Activated T-helper 1 cell treated with anti-CD3 and anti-CD28 coated beads, Interleukin-12 subunit alpha, Interleukin-12 subunit beta, Interleukin-2, Interleukin-4 antibody, amounts not matched to agents 30 ng/mL and 10 ng/mL and 1 ng/mL, durations not matched to agents 14 hours and 24 hours and 36 hours (primary cell): Measurements from ENCODE around the gene SDF2L1. TPM values are rescaled to one million over a fixed set of nuclear protein-coding genes. Genes with fewer than 3 reads are reported as not detected.

ENCODE experiments used
- DNase-seq: peaks from one replicate; pipeline ENCODE4 v3.0.0; 2021; ENCODE audit warnings: low spot score
- H3K27ac Mint-ChIP-seq: one replicate; pipeline ENCODE4 v1.8.0; 2021; ENCODE audit warnings: mild to moderate bottlenecking, mixed read lengths
- H3K27me3 Mint-ChIP-seq: one replicate; pipeline ENCODE4 v1.8.0; 2022; ENCODE audit warnings: mild to moderate bottlenecking, moderate library complexity, mixed read lengths; ENCODE audit not compliant: insufficient read depth
- H3K36me3 Mint-ChIP-seq: one replicate; pipeline ENCODE4 v1.8.0; 2021; ENCODE audit warnings: low read depth, mixed read lengths
- H3K4me1 Mint-ChIP-seq: one replicate; pipeline ENCODE4 v1.8.0; 2021; ENCODE audit warnings: low read depth, mixed read lengths
- H3K4me3 Mint-ChIP-seq: one replicate; pipeline ENCODE4 v1.8.0; 2021; ENCODE audit warnings: mild to moderate bottlenecking, moderate library complexity, mixed read lengths
- H3K9me3 Mint-ChIP-seq: one replicate; pipeline ENCODE4 v1.8.0; 2021; ENCODE audit warnings: mixed read lengths
- intact Hi-C: fragments of 100-400 bp; cut with micrococcal nuclease; formaldehyde crosslinking; loops from one replicate; pipeline ENCODE4 v1.15.1; 2024
- total RNA-seq: library from RNA; stranded (reverse); gene quantifications from 2 replicates; pipeline ENCODE4 v1.2.3, GENCODE V29; 2022

The SDF2L1 gene
- total RNA-seq, 1 donor from 2014 or later: 98.8 TPM

DNA sequence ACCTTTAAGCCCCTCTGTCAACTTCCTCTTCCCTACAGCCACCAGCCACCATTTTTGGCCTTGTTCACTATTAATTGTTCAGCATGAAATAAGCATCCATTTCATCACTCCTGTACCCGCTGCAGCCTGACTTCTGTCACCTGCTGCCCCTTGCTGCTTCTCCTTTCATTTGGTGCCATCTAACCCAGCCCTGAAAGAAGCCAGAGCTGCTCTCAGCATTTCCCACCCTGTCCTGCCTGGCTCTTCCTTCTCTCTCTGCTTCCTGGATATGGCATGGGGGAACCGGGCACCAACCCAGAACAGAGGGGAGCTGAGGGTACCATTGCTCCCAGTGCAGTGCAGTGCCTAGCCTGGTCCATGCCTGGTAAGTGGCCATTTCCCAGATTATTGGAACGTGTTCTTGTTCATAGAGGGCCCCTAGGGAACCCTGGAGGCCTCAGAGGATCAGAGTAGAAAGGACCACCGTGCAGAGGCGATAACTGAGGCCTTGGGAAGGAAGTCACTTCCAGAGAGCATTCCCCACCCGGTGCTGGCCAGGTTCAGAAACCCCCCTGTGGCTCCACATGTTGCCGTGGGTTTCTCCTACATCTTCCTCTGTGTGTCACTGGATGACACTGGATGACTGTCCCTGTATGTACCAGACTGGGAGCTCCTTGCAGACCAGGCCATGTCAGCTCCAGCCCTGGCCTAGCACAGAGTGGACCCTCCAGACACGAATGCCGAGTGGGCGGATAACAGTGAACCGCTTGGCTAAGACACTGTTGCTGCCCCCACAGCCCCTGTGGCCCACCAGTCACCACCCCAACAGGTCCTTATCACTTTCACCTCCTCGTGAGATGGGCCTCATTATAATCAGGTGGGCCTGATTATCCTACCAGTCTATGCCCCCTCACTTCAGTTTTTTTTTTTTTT lies 17.0 kb upstream of the SDF2L1 start:
- Mint-ChIP-seq H3K9me3 (no peaks in the 10 kb centered on the region), H3K36me3 (peaks cover 29% of the 10 kb centered on the region), H3K4me1 (peaks cover 25% of the 10 kb centered on the region), H3K27me3 (no peaks in the 10 kb centered on the region), H3K4me3 (no peak overlapping the region), H3K27ac (peak overlapping the region; percentile 55)
- intact Hi-C loops: loop anchor here (5.0 kb wide), 1 partner anchor 112 kb away; the partner anchor contains the start of gene YPEL1
- no peak for DNase-seq

GRCh38 chr22:21626073-21626734 lies 15.9 kb upstream of the SDF2L1 start:
- Mint-ChIP-seq H3K27ac (peak overlapping the region; percentile 31), H3K4me3 (peak overlapping the region; percentile 61), H3K27me3 (no peaks in the 10 kb centered on the region), H3K36me3 (peaks cover 29% of the 10 kb centered on the region), H3K9me3 (no peaks in the 10 kb centered on the region), H3K4me1 (peaks cover 33% of the 10 kb centered on the region)
- no peak for DNase-seq
- intact Hi-C loops: loop anchor here (5.0 kb wide), 1 partner anchor 111 kb away; the partner anchor contains the start of gene YPEL1

GRCh38 chr22:21626735-21627469 lies 15.2 kb upstream of the SDF2L1 start:
- H3K4me3 Mint-ChIP-seq: peak overlapping the region; percentile 89
- no peaks in the 10 kb centered on the region for H3K9me3 Mint-ChIP-seq
- no peak for DNase-seq
- intact Hi-C loops: loop anchor here (5.0 kb wide), 1 partner anchor 110 kb away; the partner anchor contains the start of gene YPEL1
- H3K27ac Mint-ChIP-seq: peak overlapping the region; percentile 31
- H3K4me1 Mint-ChIP-seq: peaks cover 35% of the 10 kb centered on the region
- no peaks in the 10 kb centered on the region for H3K27me3 Mint-ChIP-seq
- peaks cover 29% of the 10 kb centered on the region for H3K36me3 Mint-ChIP-seq

DNA sequence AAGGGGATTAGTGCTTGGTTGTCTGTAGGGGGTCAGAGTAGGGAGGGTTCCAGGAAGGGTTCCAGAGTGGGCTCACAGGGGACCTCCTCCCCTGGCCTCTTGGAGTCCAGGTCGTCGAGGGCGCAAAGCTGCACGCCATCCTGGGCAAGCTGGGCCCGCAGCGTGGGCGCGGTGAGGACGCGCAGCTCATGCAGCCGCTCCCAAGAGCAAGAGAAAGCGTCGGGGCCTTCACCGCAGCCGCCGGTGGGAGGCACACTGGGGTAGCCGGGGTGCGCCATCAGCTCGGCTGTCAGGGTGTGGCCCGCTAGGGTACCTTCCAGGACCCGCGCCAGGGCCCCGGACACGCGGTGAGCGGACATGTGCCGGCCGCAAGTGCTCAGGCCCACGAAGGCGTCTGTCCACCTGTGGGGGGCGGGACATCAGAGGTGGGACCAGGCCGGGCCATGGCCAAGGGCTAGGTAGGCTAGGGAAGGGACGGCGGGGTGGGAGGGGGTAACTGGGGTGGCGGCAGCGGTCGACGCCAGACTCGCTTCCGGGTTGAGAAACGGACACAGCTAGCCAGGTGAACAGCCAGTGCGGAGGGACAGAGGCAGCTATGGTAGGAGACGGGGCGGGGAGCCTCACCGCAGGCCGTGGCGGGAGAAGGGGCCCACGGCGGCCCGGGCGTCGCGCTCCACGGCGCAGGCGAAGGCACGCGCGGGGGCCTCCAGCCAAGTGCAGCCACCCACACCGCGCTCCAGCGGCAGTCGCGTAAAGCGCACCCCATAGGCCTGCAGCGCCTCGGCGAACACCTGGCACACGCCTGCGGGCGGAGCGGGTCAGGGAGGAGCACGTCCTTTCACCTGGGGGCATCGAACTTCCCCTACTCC lies 13.5 kb upstream of the SDF2L1 start:
- H3K4me3 Mint-ChIP-seq: peak overlapping the region; percentile 91
- peaks cover 28% of the 10 kb centered on the region for H3K4me1 Mint-ChIP-seq
- DNase-seq: no peak
- H3K27ac Mint-ChIP-seq: peak overlapping the region; percentile 92
- intact Hi-C loops: loop anchor here (1.0 to 5.0 kb wide), 3 partner anchors 14 to 109 kb away; partner anchors contain the start of genes SDF2L1, UBE2L3 and YPEL1
- H3K9me3 Mint-ChIP-seq: no peaks in the 10 kb centered on the region
- H3K36me3 Mint-ChIP-seq: peaks cover 21% of the 10 kb centered on the region
- no peaks in the 10 kb centered on the region for H3K27me3 Mint-ChIP-seq

DNA sequence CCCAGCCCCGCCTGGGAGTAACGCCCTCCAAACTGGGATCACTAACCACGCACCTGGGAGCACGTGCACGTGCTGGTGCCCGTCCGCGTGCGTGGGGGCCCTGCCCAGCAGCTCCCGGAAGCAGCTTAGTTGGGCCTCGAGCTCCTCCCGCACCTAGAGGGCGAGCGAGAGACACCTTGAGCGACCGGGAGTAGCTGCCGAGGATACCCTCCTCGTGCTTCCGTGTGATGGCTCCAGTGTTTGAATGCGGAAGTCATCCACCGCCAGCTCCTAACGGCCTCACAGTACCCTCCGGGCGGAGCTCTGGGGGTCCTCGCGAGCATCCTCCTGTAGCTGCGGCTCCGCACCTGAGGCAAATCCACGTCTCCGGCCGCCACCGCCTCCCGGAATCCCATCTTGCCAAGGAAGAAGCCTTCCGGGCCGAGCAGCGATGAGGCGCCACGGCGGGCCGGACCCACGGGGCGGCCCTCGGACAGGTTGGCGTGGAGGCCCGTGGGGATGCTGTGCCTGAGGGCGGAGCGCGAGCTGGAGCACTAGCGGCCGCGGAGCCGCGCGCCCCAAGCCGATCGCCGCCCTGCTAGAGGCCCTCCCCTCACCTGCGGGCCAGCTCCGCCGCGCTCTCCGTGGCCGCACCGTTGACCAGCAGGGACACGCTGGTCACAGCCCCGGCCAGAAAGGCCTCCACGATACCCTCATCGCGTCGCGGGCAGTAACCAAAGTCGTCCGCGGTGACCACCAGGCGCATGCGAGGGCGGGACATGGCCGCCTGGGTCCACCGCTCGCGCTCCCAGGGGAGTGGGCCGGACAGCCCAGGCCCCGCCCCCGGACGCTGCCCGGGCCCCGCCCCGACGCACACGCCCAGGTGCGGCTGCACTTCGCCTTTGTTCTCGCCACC lies 12.6 kb upstream of the SDF2L1 start, which contains the start of gene YDJC:
TSS of gene YDJC (minus strand) at position 768 of the 895 bp plus-strand sequence. CDS start at position 760, 8 bp downstream.
- Mint-ChIP-seq H3K4me3 (peak within 1 kb of the TSS; percentile 91), H3K27ac (peak within 1 kb of the TSS; percentile 92), H3K27me3 (no peaks in the 10 kb centered on the region), H3K4me1 (peaks cover 28% of the 10 kb centered on the region), H3K36me3 (peaks cover 21% of the 10 kb centered on the region), H3K9me3 (no peaks in the 10 kb centered on the region)
- intact Hi-C loops: loop anchor here (1.0 to 5.0 kb wide), 4 partner anchors 13 to 108 kb away; partner anchors contain the start of genes SDF2L1, UBE2L3 and YPEL1
- DNase-seq: peak; percentile 93

- Mint-ChIP-seq H3K4me3 (peak overlapping the region; percentile 69), H3K36me3 (peaks cover 21% of the 10 kb centered on the region), H3K9me3 (no peaks in the 10 kb centered on the region), H3K27ac (peak overlapping the region; percentile 10), H3K4me1 (peaks cover 28% of the 10 kb centered on the region), H3K27me3 (no peaks in the 10 kb centered on the region)
- DNase-seq: no peak
- intact Hi-C loops: loop anchor here (2.0 kb wide), 1 partner anchor 42 kb away; no protein-coding TSS in a partner anchor
Measured at GRCh38 chr22:21631025-21631424, 11.1 kb upstream of the SDF2L1 start.

- Mint-ChIP-seq H3K9me3 (no peaks in the 10 kb centered on the region), H3K36me3 (peaks cover 12% of the 10 kb centered on the region), H3K27ac (peak within 1 kb of the TSS; percentile 26), H3K27me3 (no peaks in the 10 kb centered on the region), H3K4me3 (peak within 1 kb of the TSS; percentile 11), H3K4me1 (peaks cover 18% of the 10 kb centered on the region)
- DNase-seq: peak; percentile 61
- intact Hi-C loops: no loop called here
Measured at GRCh38 chr22:21632237-21632895, 9.7 kb upstream of the SDF2L1 start, which contains the start of gene CCDC116. TSS of gene CCDC116 (plus strand) at chr22:21632760. CDS start at chr22:21633182, 422 bp downstream.

GRCh38 chr22:21632931-21633330 lies 9.2 kb upstream of the SDF2L1 start:
- Mint-ChIP-seq H3K27ac (no peak overlapping the region), H3K36me3 (peaks cover 7% of the 10 kb centered on the region), H3K4me1 (peaks cover 14% of the 10 kb centered on the region), H3K9me3 (no peaks in the 10 kb centered on the region), H3K27me3 (no peaks in the 10 kb centered on the region), H3K4me3 (no peak overlapping the region)
- intact Hi-C loops: no loop called here
- DNase-seq: no peak

DNA sequence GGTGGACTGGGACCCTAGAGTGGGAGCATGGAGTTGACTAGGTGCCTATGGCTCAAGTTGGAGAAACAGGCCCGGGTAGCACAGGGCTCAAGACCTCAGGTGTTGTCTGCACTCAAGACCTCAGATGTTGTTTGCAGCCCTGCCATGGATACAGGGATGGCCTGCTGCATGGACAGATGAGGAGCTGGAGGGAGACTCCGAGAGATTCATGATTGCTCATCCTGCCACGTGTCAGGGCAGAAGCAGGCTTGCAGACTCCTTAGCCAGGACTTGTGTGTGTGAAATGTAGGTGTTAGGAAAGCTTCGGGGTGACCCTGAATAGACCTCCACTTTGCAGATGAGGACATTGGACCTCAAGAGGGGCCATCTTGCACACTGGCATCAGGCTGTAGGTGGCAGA lies 8.6 kb upstream of the SDF2L1 start:
- no peak for DNase-seq
- intact Hi-C loops: no loop called here
- no peak overlapping the region for H3K4me3 Mint-ChIP-seq

DNA sequence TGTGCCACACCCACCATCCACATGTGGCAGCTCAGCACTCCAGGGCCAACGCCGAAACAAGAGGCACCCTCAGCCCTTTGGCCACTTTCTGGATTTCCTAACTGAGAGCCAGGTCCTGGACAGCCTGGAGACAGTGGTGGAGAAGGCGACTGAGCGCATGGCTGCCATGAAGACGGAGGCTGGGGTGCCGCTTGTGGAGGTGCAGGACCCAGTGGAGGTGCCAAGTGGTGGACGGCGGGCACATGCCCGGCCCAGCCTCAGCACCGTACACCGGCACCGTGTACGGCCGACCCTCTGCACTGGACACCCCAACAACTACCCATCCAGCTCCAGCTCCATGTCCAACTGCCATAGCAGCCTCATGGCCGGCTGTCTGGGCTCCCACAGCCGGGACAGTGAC lies 8.0 kb upstream of the SDF2L1 start:
- H3K4me3 Mint-ChIP-seq: no peak overlapping the region
- H3K4me1 Mint-ChIP-seq: peaks cover 10% of the 10 kb centered on the region
- H3K9me3 Mint-ChIP-seq: no peaks in the 10 kb centered on the region

More for the DNA sequence above, 8.6 kb upstream of the SDF2L1 start:
- Mint-ChIP-seq H3K27ac (no peak overlapping the region), H3K9me3 (no peaks in the 10 kb centered on the region), H3K36me3 (peaks cover 2% of the 10 kb centered on the region), H3K4me1 (peaks cover 10% of the 10 kb centered on the region), H3K27me3 (no peaks in the 10 kb centered on the region)

More for the DNA sequence above, 8.0 kb upstream of the SDF2L1 start:
- Mint-ChIP-seq H3K27me3 (no peaks in the 10 kb centered on the region), H3K36me3 (peaks cover 2% of the 10 kb centered on the region), H3K27ac (no peak overlapping the region)
- no peak for DNase-seq
- intact Hi-C loops: no loop called here
